GM12878 (cell line): ENCODE results near the gene SPPL3. TPM values are rescaled to one million over a fixed set of nuclear protein-coding genes. Genes with fewer than 3 reads are reported as not detected.

Experiments
- ATAC-seq: fragments of 200-7000 bp; cut with Tn5 transposase; 3 replicates; pipeline ENCODE4 v1.9.1; 2020; ENCODE audit warnings: mild to moderate bottlenecking, moderate library complexity
- BruUV-seq: library from RNA; stranded (reverse); fragments of 400-500 nt; replicated peaks from 2 replicates; lab custom pipeline; 2021; lab: Mats Ljungman, UMichigan
- CTCF ChIA-PET: fragments of 300-600 bp; sonication (Branson Sonifier 250); formaldehyde crosslinking; extraction: SDS; loops from one replicate; lab custom pipeline; 2021; ENCODE audit warnings: inconsistent platforms; lab: Yijun Ruan, JAX
- POLR2A ChIA-PET: fragments of 350-600 bp; formaldehyde crosslinking; extraction: SDS; loops from one replicate; lab custom pipeline; 2021; ENCODE audit warnings: inconsistent platforms; lab: Charles Lee
- RAD21 ChIA-PET: fragments of 300-600 bp; sonication (Branson Sonifier 250); formaldehyde crosslinking; loops from one replicate; lab custom pipeline; 2023; ENCODE audit warnings: antibody characterized with exemption; ENCODE audit not compliant: unreplicated experiment; lab: Charles Lee
- SMC1A ChIA-PET: fragments of 300-600 bp; sonication (Branson Sonifier 250); formaldehyde crosslinking; loops from one replicate; lab custom pipeline; 2023; ENCODE audit not compliant: unreplicated experiment, uncharacterized antibody; lab: Charles Lee
- DNase-seq: peaks from one replicate; pipeline ENCODE4 v3.0.0-alpha.2; 2011; ENCODE audit warnings: low read depth, low spot score
- FAIRE-seq: peaks from 3 replicates; lab custom pipeline; 2011; peaks lifted over from hg19 to GRCh38; lab: Jason Lieb, UNC
- H2AFZ ChIP-seq: 2 replicates; pipeline ENCODE4 v1.6.0; 2011; ENCODE audit warnings: low read depth, low read length, control low read depth; ENCODE audit not compliant: control insufficient read depth
- H3K27ac ChIP-seq: 2 replicates; pipeline ENCODE4 v1.5.1; 2011; ENCODE audit warnings: control low read depth; ENCODE audit not compliant: control insufficient read depth, insufficient read depth
- H3K27me3 ChIP-seq, 2 experiments: replicated peaks in 1 of 2; 2 replicates each; pipeline versions ENCODE4 v1.6.0 to v1.6.1; 2011; ENCODE audit warnings: low read length in 1 of 2; ENCODE audit not compliant: control insufficient read depth in 2 of 2, insufficient read depth in 2 of 2
- H3K36me3 ChIP-seq, 2 experiments: 2 replicates each; pipeline ENCODE4 v1.5.1; 2011; ENCODE audit warnings: low read length in 1 of 2; ENCODE audit not compliant: control insufficient read depth in 2 of 2, insufficient read depth in 2 of 2
- H3K4me1 ChIP-seq: 2 replicates; pipeline ENCODE4 v1.6.1; 2011; ENCODE audit warnings: mild to moderate bottlenecking, low read length, moderate library complexity, mixed read lengths; ENCODE audit not compliant: control insufficient read depth, insufficient read depth
- H3K4me2 ChIP-seq: 2 replicates; pipeline ENCODE4 v1.6.0; 2011; ENCODE audit warnings: control low read depth; ENCODE audit not compliant: control insufficient read depth, insufficient read depth
- H3K4me3 ChIP-seq: fragments of 200-600 bp; sonication (generic); 2 replicates; pipeline ENCODE4 v1.5.1; 2016
- H3K79me2 ChIP-seq: 2 replicates; pipeline ENCODE4 v1.6.0; 2011; ENCODE audit warnings: low read length; ENCODE audit not compliant: control insufficient read depth, insufficient read depth
- H3K9ac ChIP-seq: 2 replicates; pipeline ENCODE4 v1.8.0; 2011; ENCODE audit warnings: low read length, control low read depth, mixed read lengths; ENCODE audit not compliant: control insufficient read depth, insufficient read depth
- H3K9me3 ChIP-seq: replicated peaks from 3 replicates; pipeline ENCODE4 v1.5.1; 2011; ENCODE audit warnings: mild to moderate bottlenecking, low read length; ENCODE audit not compliant: control insufficient read depth, insufficient read depth
- H4K20me1 ChIP-seq: 2 replicates; pipeline ENCODE4 v1.6.0; 2011; ENCODE audit not compliant: control insufficient read depth, insufficient read depth
- CBFB ChIP-seq: IDR thresholded peaks from 2 replicates; pipeline ENCODE4 v1.6.1; 2016; ENCODE audit warnings: antibody characterized with exemption, low read depth
- EZH2 ChIP-seq: IDR thresholded peaks from 2 replicates; pipeline ENCODE4 v1.6.1; 2012; ENCODE audit warnings: low read depth, mild to moderate bottlenecking, control low read depth, inconsistent platforms, low read length, borderline replicate concordance; ENCODE audit not compliant: control insufficient read depth
- MEF2B ChIP-seq: fragments of 450-650 bp; IDR thresholded peaks from 2 replicates; pipeline ENCODE4 v1.6.1; 2018; ENCODE audit warnings: mild to moderate bottlenecking, moderate library complexity; ENCODE audit not compliant: partially characterized antibody, poor library complexity, severe bottlenecking
- NR2C2 ChIP-seq: IDR thresholded peaks from 2 replicates; pipeline ENCODE4 v1.6.1; 2011; ENCODE audit warnings: borderline replicate concordance, low read depth; ENCODE audit not compliant: control insufficient read depth, insufficient read length
- PKNOX1 ChIP-seq: fragments of 450-650 bp; IDR thresholded peaks from 2 replicates; pipeline ENCODE4 v1.6.1; 2016; ENCODE audit warnings: mild to moderate bottlenecking
- PML ChIP-seq: IDR thresholded peaks from 2 replicates; pipeline ENCODE4 v1.6.1; 2012; ENCODE audit warnings: low read length, inconsistent platforms
- RELB ChIP-seq: fragments of 450-650 bp; IDR thresholded peaks from 2 replicates; pipeline ENCODE4 v1.6.1; 2017; ENCODE audit warnings: low read depth, mild to moderate bottlenecking, moderate library complexity
- TBL1XR1 ChIP-seq: IDR thresholded peaks from 2 replicates; pipeline ENCODE4 v1.6.1; 2012; ENCODE audit warnings: low read depth, low read length, improper control_type of control experiment
- ZBTB40 ChIP-seq: fragments of 450-650 bp; IDR thresholded peaks from 2 replicates; pipeline ENCODE4 v1.6.1; 2016; ENCODE audit warnings: mild to moderate bottlenecking, moderate library complexity, borderline replicate concordance
- ZNF384 ChIP-seq: IDR thresholded peaks from 2 replicates; pipeline ENCODE4 v1.6.1; 2012; ENCODE audit warnings: low read depth, mild to moderate bottlenecking, low read length, improper control_type of control experiment, borderline replicate concordance
- WGBS: methylation state at CpG from one replicate; pipeline ENCODE4 v1.1.6; 2016; ENCODE audit warnings: low lambda C conversion rate; ENCODE audit not compliant: insufficient replicate concordance, insufficient coverage; ENCODE audit errors: missing lambda C conversion rate; 5-methylcytosine and 5-hydroxymethylcytosine counted together
- in situ Hi-C: fragments of 300-500 bp; cut with MboI; formaldehyde crosslinking; loops from 9 replicates; pipeline ENCODE4 v1.14.3; 2018; ENCODE audit warnings: mixed read lengths
- intact Hi-C: fragments of 100-400 bp; cut with micrococcal nuclease; formaldehyde crosslinking; loops from one replicate; pipeline ENCODE4 v1.14.2; 2022; ENCODE audit not compliant: unreplicated experiment
- polyA plus RNA-seq, 11 experiments: library from polyadenylated mRNA; depleted of rRNA in 4 of 11; unstranded in 6 of 11; stranded (reverse) in 5 of 11; fragments of >200 nt; fragmentation: Nextera tagmentation in 4 of 11; fragmentation: Illumina TruSeq in 1 of 11; extraction: Ambion mirVana in 4 of 11; extraction: Trizol in 1 of 11; gene quantifications; 1 replicate in 1 of 11; 2 replicates in 10 of 11; pipeline versions ENCODE4 v1.2.1 to v1.2.3, GENCODE V29; 2011 to 2016; ENCODE audit warnings: inconsistent platforms in 2 of 11, missing spikeins in 2 of 11, low read depth in 1 of 11
- total RNA-seq, 4 experiments: library from RNA; depleted of rRNA in 3 of 4; stranded (reverse); fragments of >200 nt in 3 of 4; fragmentation: Illumina TruSeq in 1 of 4; extraction: Trizol in 1 of 4; gene quantifications; 2 replicates each; pipeline versions ENCODE4 v1.2.1 to v1.2.3, GENCODE V29; 2013 to 2021

SPPL3 gene
- total and polyA plus RNA-seq, 10 of the 15 experiments (the other 5 are each of a cell fraction or from before 2014, with no cell fraction given), result 4.3 to 45.5 (median 11.7) TPM

- ATAC-seq, result no peak
- Histone ChIP-seq H3K4me3 (no peak overlapping the region), H3K27me3 (no peaks in the 10 kb centered on the region), H3K36me3 (0 out of 4 replicates have a peak, but pooled peaks cover 0 to 10% of the 10 kb centered on the region in 2 experiments), H3K27ac (no peak overlapping the region), H2AFZ (no peak overlapping the region), H3K79me2 (no peaks in the 10 kb centered on the region; the same call in none of the 2 replicates), H3K9ac (no peak overlapping the region), H4K20me1 (no peaks in the 10 kb centered on the region), H3K4me1 (no peaks in the 10 kb centered on the region), H3K4me2 (no peak overlapping the region), H3K9me3 (peaks cover 17% of the 10 kb centered on the region)
- POLR2A ChIA-PET, result interaction anchor here (0.7 kb wide), 1 partner anchor 60 kb away, joined by 3 read pairs; no protein-coding TSS in a partner anchor
- RAD21 ChIA-PET, result interaction anchor here (1.7 kb wide), 1 partner anchor 58 kb away, joined by 4 read pairs; no protein-coding TSS in a partner anchor
- WGBS, result 95% methylated on average over 2 of the region's 2 CpGs
- no peak for FAIRE-seq
- CTCF ChIA-PET, result no interaction called here
- DNase-seq, result no peak
- SMC1A ChIA-PET, result interaction anchor here (1.1 kb wide), 1 partner anchor 9 kb away, joined by 4 read pairs; no protein-coding TSS in a partner anchor
- in situ Hi-C loops (no loop called here), intact Hi-C loops (no loop called here)
- TF ChIP-seq RELB (no peak), CBFB (no peak), PML (no peak), ZBTB40 (no peak), NR2C2 (no peak), ZNF384 (no peak), EZH2 (no peak), MEF2B (no peak), TBL1XR1 (no peak), PKNOX1 (no peak)
- BruUV-seq, result no TSS peak
These were observed 112.4 kb downstream of the SPPL3 start for GRCh38 chr12:120791669-120792176.
